HG03439 (cell line): ENCODE measurements around the gene GAL3ST2.
"Not testable (repeated sequence)": the region's sequence is repeated elsewhere in the genome, so short reads cannot be mapped to it uniquely, and the experiment has no call there.

Experiments
- ATAC-seq: cut with Tn5 transposase; IDR thresholded peaks from one replicate; pipeline ENCODE4 v1.9.1; 2021; ENCODE audit warnings: mild to moderate bottlenecking, moderate library complexity; ENCODE audit not compliant: unreplicated experiment

The GAL3ST2 gene

DNA sequence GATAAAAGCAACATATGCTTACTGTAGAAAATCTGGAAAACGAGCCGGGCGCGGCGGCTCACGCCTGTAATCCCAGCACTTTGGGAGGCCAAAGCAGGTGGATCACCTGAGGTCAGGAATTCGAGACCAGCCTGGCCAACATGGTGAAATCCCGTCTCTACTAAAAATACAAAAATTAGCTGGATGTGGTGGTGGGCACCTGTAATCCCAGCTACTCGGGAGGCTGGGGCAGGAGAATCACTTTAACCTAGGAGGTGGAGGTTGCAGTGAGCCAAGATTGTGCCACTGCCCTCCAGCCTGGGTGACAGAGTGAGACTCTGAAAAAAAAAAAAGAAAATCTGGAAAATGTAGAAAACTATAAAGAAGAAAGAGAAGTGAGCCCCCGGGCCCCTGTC, 41.2 kb downstream of the GAL3ST2 start:
- ATAC-seq, result not testable (repeated sequence)

DNA sequence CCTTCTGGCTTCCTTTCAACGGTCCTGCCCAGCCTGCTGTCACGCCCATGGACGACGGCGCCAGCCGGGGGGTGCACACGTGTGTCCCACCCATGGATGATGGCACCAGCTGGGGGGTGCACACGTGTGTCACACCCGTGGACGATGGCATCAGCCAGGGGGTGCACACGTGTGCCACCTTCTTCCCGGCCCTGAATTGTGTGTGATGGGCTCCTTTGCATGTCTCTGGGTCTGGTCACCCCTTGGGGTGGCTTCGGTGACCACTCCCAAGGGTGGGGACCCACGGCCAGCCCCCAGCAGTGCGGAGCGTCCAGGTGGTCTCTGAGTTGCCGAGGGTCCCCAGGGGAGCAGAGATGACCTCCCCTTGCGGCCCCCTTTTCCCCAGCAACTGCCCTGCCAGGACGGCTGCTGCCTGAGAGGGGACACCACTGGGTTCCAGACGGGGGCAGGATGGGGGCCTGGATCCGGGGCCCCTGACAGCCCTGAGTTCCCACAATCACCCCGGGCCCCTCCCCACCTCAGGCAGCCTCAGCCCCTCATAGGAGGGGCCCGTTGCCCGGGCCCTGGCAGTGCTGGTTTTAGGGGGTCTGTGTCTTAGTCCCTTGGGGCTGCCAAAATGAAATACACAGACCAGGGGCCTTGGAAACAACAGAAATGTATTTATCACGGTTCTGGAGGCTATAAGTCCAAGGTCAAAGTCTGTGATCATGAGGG, 41.8 kb downstream of the GAL3ST2 start:
- ATAC-seq, result no peak

- ATAC-seq, result no peak
Observed at GRCh38 chr2:241818943-241819270, 42.3 kb downstream of the GAL3ST2 start.

GRCh38 chr2:241819947-241820624, 43.5 kb downstream of the GAL3ST2 start:
- not testable (repeated sequence) for ATAC-seq

- ATAC-seq, result no peak
Observed at GRCh38 chr2:241820625-241821384, 44.2 kb downstream of the GAL3ST2 start.

GRCh38 chr2:241821460-241822263, 45.0 kb downstream of the GAL3ST2 start:
- no peak for ATAC-seq

GRCh38 chr2:241822264-241822623, 45.6 kb downstream of the GAL3ST2 start:
- ATAC-seq, result no peak

- not testable (repeated sequence) for ATAC-seq
Observed at GRCh38 chr2:241823531-241824437, 47.2 kb downstream of the GAL3ST2 start.

GRCh38 chr2:241827394-241827793, 50.8 kb downstream of the GAL3ST2 start:
- ATAC-seq, result no peak

DNA sequence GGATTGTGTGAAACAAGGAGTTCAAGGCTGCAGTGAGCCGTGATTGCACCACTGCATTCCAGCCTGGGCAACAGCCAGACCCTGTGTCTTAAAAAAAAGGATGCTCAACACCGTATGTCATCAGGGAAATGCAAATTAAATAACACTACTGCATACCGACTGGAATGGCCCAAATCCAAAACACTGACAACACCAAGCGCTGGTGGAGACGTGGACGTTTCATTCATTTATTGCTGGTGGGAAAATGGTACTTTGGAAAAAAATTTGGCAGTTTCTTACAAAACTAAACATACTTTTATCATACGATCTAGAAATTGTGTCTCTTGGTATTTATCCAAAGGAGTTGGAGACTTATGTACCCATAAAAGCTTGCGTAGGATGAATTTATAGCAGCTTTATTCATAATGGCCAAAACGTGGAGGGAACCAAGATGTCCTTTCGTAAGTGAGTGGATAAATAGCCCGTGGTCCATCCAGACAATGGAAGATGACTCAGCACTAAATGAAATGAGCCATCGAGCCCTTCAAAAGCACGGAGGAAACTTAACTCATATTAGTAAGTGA, 56.6 kb downstream of the GAL3ST2 start:
- no peak for ATAC-seq

DNA sequence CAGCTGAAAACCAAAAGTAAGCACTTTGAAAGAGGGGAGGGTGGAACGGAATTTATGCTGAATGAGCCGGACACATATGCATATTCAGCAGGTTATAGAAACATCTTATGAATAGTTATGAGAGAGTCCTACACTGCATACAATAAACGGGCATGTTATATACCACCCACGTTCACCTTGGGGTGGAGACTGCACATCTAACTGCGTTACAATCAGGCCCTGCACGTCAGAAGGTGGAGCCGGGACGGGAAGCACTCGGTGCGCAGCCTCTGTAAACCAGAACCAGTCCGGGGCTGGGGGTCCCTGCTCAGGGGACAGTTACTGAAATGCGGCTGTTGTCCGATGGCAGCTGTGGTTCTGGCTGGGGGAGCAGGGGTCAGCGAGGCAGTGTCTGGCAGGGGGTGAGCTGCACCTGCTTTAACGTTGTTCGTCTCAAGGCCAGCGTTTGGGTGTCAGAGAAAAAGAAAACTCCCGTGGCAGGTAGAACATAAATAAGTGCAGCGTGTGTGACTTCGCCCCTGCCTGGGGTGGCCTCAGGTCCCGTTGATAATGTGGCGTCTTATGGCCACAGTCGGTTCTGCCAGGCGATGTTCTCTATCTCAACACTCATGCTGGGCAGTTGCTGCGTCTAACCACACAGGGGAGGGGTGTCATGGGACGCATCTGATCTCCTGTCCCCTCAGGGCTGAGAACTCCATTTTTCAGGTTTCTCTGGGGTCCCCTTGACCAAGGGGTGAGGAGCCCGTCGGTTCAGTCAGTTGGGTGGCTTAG, 57.3 kb downstream of the GAL3ST2 start:
- ATAC-seq, result not testable (repeated sequence)

GRCh38 chr2:241834527-241835210, 58.0 kb downstream of the GAL3ST2 start:
- no peak for ATAC-seq

GRCh38 chr2:241835611-241836010, 59.0 kb downstream of the GAL3ST2 start:
- ATAC-seq, result no peak

- ATAC-seq, result no peak
Observed at GRCh38 chr2:241836292-241836691, 59.7 kb downstream of the GAL3ST2 start.

DNA sequence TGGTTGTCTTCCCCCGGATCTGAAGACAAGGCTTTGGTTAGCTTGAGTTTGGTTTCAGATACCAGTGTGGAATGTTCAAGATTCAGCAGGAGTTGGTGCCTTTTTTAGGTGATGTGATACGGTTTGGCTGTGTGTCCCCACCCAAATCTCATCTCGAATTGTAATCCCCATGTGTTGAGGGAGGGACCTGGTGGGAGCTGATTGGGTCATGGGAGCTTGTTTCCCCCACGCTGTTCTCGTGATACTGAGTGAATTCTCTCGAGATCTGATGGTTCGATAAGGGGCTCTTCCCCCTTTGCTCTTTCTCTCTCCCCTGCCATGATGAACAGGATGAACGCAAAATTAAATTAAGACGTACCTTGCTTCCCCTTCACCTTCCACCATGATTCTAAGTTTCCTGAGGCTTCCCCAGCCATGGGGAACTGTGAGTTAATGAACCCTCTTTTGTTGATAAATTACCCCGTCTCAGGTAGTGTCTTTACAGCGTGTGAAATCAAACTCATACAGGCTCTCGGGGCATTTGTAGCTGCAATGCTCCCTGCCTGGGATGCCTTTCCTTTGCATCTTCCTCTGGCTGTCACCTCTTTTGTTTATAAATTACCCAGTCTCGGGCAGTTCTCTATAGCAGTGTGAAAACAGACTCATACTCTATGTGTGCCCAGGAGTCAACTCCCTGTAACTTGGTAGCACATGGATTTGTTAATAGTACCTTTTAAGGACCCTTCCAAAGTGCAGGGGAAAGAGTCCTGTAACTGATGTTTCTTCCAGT, 60.8 kb downstream of the GAL3ST2 start:
- ATAC-seq, result no peak

- no peak for ATAC-seq
Observed at GRCh38 chr2:241841181-241842066, 64.8 kb downstream of the GAL3ST2 start.

- no peak for ATAC-seq
Observed at GRCh38 chr2:241842067-241842415, 65.4 kb downstream of the GAL3ST2 start.
